Effector CD4-positive, alpha-beta T cell (primary cell): ENCODE results near the gene SMIM8.

Source experiments
- DNase-seq: peaks from one replicate; pipeline ENCODE4 v3.0.0-alpha.2; 2020

SMIM8 gene

DNA sequence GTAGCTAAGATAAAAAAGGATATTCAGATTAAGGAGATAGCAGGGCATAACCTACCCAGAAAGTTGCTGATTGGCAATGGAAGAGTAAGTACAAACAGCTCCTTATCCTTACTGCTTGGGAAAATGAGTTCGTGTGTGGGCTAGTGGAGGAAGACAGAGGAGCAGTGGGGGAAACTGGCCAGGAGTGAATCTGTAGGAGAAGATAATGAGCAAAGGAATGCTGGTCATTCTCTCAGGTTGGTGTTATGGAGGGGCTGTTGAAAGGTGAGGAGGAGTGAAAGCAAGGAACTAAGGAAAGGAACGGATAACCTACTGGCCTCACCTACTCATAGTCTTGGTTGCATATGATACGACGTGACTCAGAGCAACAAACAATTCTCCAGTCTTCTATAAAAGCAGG is 14.0 kb downstream of the SMIM8 start:
- no peak for DNase-seq

DNA sequence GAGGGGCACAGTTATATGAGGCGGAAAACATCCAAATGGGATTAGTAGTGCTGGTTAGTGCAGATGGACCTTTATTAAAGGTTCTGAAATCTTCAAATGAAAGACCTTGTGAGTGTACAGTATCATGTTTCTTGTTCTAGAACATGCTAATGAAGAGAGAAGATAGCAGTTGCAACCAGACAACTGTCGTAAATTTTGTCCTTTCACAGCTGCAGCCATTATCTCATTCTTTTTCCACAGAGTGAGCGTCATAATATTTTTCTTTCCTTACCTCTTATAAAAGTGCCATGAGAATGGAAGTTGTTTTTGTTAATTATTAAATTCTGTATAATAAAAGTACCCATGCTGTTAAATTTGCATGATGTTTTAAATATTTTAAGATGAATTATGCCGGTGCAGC is 17.8 kb downstream of the SMIM8 start:
- DNase-seq, result no peak

DNA sequence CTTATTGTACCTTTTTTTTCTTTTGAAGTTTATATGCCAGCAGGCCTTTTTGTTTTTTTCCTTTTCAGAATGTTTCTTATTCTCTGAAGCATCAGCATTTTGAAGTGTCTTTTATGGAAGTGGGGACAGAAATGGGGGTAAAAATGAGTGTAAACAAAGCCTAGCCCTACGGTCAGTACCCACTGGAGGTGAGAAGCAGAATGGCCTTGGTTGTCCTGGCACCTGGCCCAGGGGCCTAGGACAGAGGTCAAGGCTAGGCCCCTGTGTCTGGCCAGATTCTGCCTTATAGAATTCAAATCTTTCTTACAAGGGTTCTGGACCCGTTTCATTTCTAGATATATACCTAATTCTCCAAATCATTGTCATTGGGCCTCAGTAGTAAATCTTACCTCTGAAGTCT is 18.8 kb downstream of the SMIM8 start:
- no peak for DNase-seq

DNA sequence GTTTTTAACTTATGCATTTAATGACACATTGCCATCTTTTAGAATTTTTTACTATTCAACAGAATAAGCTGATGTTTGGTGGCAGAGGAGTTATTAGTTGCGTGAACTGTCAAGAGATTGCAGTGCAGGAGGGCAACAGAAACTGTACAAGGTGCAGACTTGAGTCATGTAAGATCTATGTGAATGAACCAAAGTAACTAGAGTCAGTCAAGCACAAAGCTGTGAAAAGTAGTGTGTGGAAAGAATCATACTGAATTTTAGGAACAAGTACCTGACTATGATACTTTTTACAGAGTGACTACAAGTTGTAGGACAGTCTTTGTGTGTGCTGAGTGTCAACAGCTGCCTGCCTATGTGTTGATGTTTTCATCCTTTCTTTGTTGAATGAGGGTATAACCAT is 19.5 kb downstream of the SMIM8 start:
- DNase-seq, result no peak

DNA sequence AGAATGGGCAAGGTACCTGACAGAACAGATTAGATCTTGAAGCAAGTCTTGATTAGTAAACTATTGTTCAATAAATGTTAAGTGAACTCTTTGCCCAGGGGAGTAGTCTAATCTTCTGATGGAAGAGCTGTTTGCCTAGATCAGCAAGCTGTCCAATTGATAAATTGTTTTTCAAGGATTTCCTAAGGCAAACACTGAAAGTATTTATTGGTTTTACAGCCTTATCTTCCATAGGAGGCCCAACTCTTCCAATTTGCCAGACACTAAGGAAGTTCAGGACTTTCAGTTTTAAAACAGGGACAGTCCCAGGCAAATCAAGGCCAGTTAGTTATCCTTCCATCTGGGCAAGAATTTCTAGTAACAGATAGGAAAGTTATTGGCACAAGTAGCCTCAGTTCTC is 20.4 kb downstream of the SMIM8 start:
- no peak for DNase-seq

DNA sequence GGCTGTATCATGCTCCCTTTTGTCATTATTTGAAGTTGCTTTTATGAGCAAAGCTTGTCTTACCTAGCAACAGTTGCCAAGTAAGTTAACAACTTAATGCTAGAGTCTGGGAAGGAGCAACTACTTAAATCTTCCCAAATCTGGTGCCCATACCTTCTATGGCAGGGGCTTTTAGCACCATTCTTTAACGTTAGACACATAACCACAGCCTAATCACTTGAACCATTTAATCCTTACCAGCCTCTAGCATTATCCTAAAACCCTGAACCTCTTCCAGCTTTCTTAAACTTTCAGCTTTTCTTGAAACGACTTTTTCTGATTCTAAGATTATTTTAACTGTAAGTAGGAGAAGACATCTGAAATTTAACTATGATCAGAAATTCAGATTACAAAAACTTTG is 22.3 kb downstream of the SMIM8 start, which contains the start of gene C6orf163:
TSS of gene C6orf163 (plus strand) at position 83 of the 400 bp plus-strand sequence. CDS start at position 370, 287 bp downstream.
- DNase-seq, result no peak

DNA sequence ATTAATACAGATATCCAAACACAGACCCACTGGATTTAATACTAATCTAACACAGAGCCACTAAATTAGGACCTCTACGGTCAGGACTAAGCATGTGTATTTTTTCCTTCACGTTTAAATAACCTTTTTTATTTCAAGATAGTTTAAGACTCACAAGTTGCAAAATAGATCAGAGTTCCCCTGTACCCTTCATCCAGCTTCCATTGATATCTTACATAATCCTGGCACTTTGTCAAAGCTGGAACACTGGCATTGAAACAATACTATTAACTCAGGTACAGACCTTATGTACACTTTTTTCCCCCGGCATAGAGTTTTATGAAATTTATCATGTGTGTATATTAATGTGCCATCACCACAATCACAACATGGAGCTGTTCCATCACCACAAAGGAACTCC is 24.3 kb downstream of the SMIM8 start:
- DNase-seq, result no peak

DNA sequence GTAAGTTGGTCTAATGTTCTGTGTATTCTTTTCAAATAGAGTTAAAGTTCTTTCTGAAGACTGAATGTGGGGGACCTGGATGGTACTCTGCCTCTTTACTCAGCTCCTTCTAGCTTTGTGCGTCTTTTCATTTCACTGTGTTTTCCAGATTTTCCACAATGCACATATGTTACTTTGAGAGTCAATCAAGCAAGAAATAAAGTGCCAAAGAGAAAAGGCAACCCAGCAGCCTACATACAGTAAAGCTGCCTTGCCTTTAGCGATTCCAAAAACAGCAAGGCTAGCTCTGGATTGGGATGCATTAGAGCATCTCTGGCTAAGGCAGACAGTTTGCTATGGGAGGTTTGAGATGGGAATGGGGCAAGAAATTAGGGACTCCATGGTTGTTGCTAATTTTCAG is 27.5 kb downstream of the SMIM8 start:
- no peak for DNase-seq

DNA sequence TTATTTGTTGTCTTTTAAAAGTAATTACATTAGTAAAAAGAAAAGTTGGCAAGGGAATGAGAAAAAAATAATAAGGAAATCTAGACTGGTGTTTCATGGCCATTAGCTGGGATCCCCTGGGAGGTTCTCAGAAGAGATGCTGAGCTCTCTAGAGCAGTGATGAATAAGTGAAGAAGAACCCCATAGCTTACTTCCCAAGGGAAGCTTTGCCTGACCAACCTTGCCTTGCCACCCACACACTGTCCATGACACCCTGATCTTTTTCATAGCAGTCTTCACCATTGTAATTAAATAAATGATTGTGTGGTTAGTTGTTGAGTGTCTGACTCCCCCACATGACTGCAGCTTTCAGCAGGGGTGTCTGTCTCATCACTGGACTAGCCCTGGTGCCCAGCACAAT is 28.1 kb downstream of the SMIM8 start:
- no peak for DNase-seq

DNA sequence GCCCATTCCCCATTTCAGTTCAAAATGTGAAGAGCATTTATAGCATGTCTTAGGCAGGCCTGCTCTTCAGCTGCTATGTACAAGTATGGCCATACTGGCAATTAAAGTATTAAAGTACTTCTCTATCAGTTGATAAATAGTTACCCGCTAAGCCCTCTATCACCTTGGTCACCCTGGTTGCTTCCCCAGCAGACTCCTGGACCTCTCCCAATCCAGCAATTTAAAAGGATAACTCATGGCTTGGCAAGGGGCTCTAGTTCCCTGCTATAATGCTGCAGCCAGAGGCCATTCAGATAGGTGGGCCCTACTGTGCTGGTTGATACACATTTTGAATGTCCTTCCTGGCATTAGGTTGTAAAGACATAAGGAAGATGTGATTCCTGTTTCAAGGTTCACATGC is 29.2 kb downstream of the SMIM8 start:
- no peak for DNase-seq

DNA sequence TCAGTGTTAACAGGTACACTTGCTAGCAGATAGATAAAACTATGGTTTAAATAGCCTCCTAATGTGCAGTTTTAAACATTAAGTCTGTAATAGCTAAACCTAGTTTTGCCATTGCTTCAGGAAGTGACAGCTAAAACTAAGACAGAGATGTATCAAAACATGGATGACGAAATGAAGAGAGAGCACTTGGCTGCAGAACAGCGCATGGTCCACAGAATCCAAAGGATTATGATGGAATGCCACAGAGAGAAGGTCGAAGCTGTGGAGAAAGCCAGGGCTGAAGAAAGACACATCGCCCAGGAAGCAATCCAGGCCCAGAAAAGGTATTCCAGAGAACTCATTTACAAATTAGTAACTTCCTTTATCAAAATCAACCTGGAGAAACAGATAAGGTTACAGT is 33.8 kb downstream of the SMIM8 start:
- no peak for DNase-seq

DNA sequence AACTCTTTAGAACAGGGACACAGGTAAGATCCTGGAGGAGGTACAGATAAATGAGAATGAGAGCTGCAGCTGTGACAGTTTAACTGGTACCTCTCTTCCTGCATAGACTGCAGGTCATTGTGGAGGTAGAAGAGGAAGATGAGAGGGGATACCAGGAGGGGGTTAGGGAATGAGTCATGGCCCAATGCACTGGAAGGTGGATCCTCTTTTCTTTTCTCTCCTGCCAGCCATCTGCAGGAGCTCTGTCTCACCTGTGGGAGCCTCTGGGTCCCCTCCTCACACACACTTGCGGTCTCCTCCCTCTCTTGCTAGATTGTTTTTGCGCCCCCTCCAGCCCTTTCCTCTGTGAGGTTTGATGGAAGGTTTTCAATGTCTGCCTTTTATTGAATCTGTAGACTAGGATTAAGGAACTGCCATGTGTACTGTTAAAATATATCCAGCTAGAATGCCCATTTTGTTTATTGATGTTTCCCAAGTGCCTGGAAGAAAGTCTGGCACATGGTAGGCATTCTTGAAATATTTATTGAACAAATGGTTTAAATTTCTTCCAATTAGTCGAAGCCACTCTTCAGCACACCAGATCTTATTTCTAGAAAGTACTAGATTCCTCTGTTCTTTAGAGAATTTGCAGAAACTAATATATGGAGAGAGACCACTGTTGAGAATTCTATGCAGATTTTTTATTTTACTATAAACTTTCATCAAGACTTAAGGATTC is 35.2 kb downstream of the SMIM8 start:
- no peak for DNase-seq

DNA sequence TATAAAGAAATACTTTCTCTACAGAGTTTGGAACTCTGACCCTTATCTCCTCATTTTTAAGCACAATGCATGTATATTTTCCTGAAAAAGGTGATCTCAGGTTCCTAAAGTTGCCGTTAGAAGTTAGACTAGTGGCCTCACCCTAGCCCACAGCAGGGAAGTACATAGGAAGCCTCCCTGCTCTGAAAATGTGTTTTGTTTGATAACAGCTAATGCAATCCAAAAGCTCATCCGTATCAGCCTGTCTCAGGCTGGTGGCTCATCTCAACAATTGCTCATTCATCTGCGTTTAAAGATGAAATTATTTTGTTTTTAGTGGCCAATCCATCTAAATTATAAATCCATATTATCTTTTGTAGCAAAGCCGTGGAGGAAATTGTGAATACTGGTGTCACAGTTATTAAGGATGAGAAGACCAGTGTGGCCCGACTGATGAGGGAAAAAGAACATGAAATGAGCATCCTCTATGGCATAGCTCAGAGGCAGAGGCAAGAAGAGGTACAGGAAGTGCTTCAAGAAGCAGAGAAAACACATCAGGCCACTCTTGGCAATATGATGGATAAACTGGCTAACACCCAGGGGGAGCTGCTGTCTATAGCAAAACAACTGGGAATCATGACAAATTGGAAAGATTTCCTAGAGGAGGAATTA is 42.3 kb downstream of the SMIM8 start:
- DNase-seq, result no peak

DNA sequence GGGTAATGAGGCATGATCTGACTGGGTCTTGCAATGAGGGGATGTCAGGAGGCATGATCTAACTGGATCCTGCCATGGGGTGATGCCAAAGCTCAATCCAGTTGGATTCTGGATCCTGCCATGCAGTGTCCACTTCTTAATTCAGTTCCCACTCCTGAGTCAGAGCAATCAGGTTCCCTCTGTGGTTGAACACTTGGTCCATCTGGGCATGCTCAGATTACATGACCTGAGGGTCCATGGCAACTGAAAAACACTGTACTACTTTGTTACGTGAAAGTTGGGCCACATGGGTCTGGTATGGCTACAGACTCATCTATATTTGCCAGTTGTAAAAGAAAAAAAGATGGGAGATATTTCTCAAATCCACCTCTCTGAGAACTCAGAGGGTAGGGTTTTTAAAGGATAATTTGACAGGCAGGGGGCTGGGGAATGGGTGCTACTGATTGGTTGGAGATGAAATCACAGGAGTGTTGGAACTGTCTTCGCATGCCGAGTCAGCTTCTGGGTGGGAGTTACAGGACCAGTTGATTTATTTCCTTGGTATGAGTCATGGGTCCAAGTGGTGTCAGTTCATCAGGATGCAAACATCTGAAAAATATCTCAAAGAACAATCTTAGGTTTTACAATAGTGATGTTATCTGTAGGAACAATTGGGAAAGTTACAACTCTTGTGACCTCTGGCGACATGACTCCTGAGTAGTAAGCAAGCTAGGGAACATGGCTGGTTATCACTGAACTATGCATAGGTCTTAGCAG is 43.9 kb downstream of the SMIM8 start:
- no peak for DNase-seq

DNA sequence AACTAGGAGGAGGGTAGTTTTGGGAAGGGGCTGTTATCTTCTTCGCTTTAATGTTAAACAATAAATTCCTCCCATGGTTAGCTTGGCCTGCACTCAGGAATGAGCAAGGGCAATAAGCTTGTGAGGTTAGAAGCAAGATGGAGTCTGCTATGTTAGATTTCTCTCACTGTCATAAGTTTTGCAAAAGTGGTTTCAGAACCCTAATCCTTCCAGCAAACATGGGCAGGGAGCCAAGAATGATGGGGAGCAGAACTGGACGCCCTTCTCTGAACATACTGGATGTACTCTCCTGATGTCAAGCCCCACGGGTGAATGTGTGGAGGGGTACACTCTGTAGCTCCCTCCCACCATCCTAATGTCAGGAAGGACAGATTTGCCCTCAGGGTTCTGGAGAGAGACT is 44.5 kb downstream of the SMIM8 start:
- DNase-seq, result no peak

DNA sequence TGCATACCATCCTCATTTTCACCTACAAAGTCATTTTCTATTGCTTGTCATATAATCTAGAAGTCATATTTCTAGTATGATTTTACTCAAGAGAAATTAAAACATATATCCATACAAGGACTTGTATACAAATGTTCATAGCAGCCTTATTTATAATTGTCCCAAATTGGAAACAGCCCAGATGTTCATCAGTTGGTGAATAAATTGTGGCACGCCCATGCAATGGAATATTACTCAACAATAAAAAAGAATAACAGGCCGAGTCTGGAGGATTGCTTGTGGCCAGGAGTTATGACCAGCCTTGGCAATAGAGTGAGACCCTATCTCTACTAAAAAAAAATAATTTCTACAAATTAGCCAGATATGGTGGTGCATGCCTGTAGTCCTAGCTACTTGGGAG is 51.0 kb downstream of the SMIM8 start:
- DNase-seq, result no peak

DNA sequence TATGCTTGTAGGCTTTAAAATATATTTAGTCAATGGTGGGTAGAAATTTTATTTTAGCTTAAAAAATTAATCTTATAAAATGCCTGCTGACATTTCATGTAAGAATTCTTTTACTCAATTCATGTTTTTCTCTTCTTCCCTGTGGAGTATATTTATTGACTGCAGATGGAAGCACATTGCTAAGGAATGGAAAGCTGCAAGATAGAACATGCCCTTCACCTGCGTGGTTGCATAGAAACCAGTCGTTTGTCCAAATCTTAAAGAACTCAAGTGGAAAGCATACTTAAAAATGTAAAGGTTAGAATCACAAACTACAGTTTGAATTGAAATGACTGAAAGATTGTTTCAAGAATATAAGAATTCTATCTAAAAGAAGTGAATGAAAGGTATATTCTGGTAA is 52.9 kb downstream of the SMIM8 start:
- DNase-seq, result no peak

DNA sequence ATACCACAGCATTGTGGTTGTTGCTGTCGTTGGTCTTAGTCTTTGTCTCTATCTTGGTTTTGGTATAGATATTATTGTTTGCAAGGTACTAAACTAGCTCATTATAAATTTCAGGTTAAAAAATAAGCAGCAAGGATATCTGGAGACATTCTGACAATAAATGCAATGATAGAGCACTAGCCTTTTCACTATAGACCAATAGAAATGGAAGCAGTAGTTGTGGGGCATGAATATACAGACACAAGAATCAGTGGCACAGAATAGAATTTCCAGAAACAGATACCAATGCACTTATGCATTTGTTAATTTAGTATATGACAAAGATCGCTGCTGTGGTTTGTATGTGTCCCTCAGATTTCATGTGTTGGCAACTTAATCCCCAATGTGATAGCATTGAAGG is 54.3 kb downstream of the SMIM8 start:
- no peak for DNase-seq

DNA sequence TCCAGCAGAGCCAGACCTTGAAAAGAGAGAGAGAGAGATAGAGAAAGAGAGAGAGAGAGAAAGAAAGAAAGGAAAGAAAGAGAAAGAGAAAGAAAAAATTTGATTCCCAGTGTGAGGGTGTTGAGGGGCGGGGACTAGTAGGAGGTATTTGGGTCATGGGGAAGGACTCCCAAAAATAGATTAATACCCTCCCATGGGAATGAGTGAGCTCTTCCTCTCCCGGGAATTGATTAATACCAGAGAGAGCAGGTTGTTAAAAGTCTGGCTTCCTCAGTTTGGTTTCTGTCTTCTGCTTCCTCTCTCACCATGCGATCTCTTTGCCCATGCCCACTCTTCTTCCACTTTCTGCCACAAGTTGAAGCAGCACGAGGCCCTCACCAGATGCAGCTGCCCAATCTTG is 56.6 kb downstream of the SMIM8 start:
- no peak for DNase-seq

DNA sequence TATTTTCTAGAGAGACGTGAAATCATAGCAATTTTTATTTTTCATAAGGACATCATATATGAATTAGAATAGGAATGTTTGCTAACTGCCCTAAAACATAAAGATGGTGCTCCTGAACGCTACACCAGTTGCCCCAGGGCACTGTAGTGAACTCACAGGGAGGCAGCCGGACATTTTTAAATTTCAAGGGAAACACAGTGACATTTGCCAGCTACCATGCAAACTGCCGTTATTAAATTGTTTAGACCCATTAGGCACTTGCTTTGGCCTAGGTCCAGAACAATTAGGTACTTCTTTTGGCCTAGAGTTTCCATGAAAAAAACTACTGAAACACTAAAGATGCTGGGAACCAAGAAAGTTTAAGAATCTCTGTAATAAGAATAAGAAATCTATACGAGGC is 60.5 kb downstream of the SMIM8 start:
- no peak for DNase-seq

DNA sequence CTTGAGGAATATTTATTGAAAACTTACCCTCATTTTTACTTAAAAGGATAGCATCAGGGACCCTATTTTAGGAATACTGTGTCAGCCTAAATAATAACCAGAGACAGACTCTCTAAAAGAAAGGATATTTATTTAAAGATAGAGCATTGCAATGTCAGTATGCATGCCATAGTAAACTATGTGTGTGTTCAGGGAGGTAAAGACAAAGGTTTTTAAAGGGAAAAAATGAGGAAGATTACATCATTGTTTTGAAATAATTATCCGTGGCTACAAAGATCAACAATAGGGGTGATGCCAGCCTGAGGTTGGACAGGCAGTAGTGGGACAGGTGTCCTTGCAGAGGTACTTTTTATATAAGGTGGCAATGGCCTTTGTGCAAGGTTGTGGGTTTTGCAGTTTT is 61.6 kb downstream of the SMIM8 start:
- DNase-seq, result no peak

DNA sequence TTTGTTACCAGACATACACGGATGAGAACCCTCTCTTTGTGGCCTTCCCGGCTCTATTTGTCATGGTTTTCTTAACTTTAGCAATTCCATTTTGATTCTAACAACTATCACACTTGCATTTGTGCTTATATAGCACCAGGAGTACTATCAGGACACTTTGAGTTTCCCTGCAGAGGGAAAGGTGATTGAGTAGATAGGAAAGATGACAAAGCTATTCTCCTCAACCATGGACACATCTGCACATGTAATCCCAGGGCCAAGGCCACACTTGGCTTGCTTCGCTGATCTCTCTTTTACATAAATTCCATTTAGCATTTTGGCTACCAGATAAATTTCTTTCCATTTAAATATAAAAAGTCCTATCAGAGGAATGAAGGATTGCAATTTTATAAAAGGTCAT is 62.1 kb downstream of the SMIM8 start:
- DNase-seq, result no peak

DNA sequence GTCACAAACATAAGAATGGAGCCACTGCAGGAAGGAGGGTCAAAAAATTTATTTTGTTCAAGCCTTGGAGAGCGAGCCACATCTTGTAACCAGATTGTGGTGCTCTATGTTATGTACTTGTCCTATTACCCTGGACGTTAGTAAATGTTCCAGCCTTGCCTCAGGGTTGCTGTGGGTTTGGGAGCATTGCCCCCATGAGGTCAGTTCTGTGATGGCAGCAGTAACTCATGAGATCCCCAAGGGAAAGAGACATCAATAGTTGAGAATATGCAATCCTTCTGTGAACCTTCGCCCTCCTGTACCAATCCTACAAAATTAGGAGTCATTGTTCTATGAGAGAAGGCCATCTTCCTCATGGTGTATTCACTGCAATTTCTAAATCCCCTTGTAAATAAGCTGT is 68.9 kb downstream of the SMIM8 start:
- DNase-seq, result no peak
